DOHH2 (cell line): ENCODE results near the gene GLIPR2.

Experiments used
- CTCF ChIP-seq: fragments of 200-600 bp; sonication (generic); IDR thresholded peaks from one replicate; pipeline ENCODE4 v1.5.1; 2014; ENCODE audit warnings: antibody characterized with exemption, mild to moderate bottlenecking, low read depth, low read length; ENCODE audit not compliant: poor library complexity, severe bottlenecking
- EZH2phosphoT487 ChIP-seq: fragments of 200-600 bp; sonication (generic); IDR thresholded peaks from 2 replicates; pipeline ENCODE4 v1.6.1; 2017; ENCODE audit warnings: borderline replicate concordance, mild to moderate bottlenecking, antibody characterized with exemption, low read length, moderate library complexity, mixed read lengths

GRCh38 chr9:36113999-36114398, 22.5 kb upstream of the GLIPR2 start:
- no peak for TF ChIP-seq CTCF
- no peak for TF ChIP-seq EZH2phosphoT487
